WI38 (cell line): Measurements from ENCODE around the gene NKX6-2.
"Not testable (repeated sequence)": the region's sequence is repeated elsewhere in the genome, so short reads cannot be mapped to it uniquely, and the experiment has no call there.

Source experiments
- H3K4me3 ChIP-seq: 2 replicates; pipeline ENCODE4 v1.5.1; 2011; ENCODE audit warnings: low read depth, mild to moderate bottlenecking, control low read depth, low read length
- CTCF ChIP-seq: IDR thresholded peaks from 2 replicates; pipeline ENCODE4 v1.5.1; 2012; ENCODE audit warnings: low read depth, mild to moderate bottlenecking, control low read depth, low read length

The NKX6-2 gene

GRCh38 chr10:132799865-132800264 is 13.9 kb upstream of the NKX6-2 start:
- no peak for TF ChIP-seq CTCF

GRCh38 chr10:132798876-132799275 is 12.9 kb upstream of the NKX6-2 start:
- no peak for TF ChIP-seq CTCF
- H3K4me3 ChIP-seq, result no peak overlapping the region

More at GRCh38 chr10:132799865-132800264, 13.9 kb upstream of the NKX6-2 start:
- H3K4me3 ChIP-seq, result no peak overlapping the region

GRCh38 chr10:132798403-132798802 is 12.5 kb upstream of the NKX6-2 start:
- no peak for TF ChIP-seq CTCF
- H3K4me3 ChIP-seq, result no peak overlapping the region

- H3K4me3 ChIP-seq, result not testable (repeated sequence)
Measured at GRCh38 chr10:132797986-132798385, 12.0 kb upstream of the NKX6-2 start.

GRCh38 chr10:132796846-132797245 is 10.9 kb upstream of the NKX6-2 start:
- TF ChIP-seq CTCF, result no peak
- no peak overlapping the region for H3K4me3 ChIP-seq

- TF ChIP-seq CTCF, result no peak
- no peak overlapping the region for H3K4me3 ChIP-seq
Measured at GRCh38 chr10:132793871-132794849, 8.2 kb upstream of the NKX6-2 start.

GRCh38 chr10:132793213-132793612 is 7.3 kb upstream of the NKX6-2 start:
- no peak overlapping the region for H3K4me3 ChIP-seq
- TF ChIP-seq CTCF, result no peak
